Occipital lobe (tissue), 2 donors: Measurements from ENCODE around the gene LIG3. TPM values are rescaled to one million over a fixed set of nuclear protein-coding genes. Genes with fewer than 3 reads are reported as not detected.
"Not testable (repeated sequence)": the region's sequence is repeated elsewhere in the genome, so short reads cannot be mapped to it uniquely, and the experiment has no call there.

Experiments used
- DNase-seq: peaks from one replicate; lab custom pipeline; 2025; lab: John Stamatoyannopoulos, UW
- total RNA-seq: library from RNA; depleted of rRNA; stranded (reverse); fragments of >200 nt; gene quantifications from one replicate; pipeline ENCODE4 v1.2.3, GENCODE V29; 2014

LIG3 gene
- total RNA-seq, 1 donor from 2014 or later = 20.6 TPM

DNA sequence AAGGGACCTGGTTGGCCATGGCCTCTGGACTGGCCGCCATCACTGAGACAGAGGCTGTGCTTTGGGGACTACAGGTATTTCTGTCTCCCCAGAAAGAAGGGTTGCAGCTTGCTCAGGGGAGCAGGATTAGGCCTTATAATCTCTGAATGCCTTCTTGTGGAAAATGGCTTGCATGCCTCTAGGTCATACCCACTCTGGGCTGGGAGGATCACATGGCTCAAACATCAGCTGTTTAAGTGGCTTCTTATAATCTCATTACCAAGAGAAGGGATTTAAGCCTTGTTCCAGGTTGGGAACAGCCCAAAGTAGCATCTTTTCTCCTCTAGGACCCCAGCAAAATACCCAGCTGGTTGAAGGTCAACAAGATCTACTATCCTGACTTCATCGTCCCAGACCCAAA, 19.1 kb downstream of the LIG3 start:
- no peak for DNase-seq

DNA sequence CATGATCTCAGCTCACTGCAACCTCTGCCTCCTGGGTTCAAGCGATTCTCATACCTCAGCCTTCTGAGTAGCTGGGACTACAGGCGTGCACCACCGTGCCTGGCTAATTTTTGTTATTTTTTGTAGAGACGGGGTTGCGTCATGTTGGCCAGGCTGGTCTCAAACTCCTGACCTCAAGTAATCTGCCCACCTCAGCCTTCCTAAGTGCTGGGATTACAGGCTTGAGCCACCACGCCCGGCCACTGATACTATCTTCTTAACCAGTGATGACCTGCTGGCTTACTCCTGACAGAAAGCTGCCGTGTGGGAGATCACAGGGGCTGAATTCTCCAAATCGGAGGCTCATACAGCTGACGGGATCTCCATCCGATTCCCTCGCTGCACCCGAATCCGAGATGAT, 20.7 kb downstream of the LIG3 start:
- not testable (repeated sequence) for DNase-seq

DNA sequence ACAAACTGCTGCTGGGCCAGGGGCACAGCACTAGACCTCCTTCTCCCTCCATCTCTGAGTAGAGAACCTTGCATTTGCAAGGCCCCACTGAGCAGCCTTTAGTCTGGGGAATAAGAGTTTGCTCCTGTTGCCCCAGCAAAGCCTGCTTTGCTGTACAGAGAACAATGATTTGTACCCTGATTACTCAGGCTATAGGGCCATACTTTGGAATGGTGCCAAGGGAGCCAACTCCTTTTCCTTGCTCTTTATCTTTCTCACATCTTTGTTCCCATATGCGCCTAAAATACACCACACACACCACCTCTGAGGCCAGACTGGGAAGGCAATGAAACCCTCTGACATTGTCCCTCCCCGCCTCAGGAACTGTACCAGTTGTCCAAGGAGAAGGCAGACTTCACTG, 21.2 kb downstream of the LIG3 start:
- no peak for DNase-seq

DNA sequence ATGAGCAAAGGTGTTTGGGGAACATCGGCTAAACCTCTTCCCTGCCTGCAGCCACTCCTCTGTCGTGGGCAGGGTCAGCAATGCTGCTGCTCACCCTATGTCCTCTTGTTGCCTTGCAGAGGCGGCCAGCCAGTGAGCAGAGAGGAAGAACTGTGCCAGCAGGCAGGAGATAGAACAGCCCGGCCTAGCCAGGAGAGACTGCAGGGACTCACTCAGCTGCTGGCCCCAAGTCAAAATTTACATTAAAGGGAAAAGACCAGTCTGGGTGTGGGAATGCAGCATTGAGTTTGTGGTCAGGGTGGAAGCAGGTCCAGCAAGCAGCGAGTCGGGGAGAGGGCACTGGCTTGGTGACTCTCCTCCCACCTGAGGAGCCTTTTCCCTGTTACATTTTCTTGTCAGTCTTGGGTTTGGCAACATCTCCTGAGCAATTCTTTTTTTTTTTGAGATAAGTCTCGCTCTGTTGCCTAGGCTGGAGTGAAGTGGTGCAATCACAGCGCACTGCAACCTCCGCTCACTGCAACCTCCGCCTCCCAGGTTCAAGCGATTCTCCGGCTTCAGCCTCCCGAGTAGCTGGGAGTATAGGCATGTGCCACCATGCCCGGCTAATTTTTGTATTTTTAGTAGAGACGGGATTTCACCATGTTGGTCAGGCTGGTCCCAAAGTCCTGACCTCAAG, 22.7 kb downstream of the LIG3 start:
- no peak for DNase-seq

DNA sequence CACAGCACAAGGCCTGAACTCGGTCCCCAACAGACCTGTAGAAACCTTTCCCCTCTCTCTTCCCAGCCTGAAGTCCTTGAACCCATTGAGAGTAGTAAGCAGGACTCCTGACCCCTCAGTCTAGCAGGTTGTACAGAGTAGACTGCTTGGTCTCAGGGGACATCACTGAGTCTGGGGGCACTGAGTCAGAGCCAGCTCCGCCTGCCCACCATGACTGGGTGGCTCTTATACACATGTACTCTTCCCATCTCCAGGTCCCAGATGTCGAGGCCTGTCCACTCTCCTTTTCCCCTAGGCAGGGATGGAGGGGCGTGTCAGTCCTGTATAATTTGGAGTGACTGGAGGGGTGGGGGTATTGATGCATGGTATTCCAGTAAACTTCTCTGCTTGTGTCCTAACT, 23.5 kb downstream of the LIG3 start:
- DNase-seq = no peak

DNA sequence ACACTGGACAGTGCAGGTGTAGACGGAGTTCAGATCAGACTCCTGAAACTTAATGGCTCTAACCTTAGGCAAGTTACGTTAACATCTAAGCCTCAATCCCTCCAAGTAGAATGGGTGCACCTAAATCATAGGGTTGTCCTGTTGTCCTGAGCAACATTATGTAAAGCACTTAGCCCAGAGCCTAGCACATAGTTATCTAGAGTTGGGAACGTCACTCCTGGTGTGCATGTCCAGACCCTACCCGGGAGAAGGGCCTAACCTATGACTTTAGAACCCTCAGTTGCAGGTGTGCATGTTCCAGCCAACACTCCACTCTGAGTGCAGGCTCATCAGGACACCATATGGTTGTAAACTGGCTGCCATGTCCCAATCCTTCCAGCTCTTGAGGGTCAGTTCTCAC, 26.0 kb downstream of the LIG3 start:
- DNase-seq = no peak

DNA sequence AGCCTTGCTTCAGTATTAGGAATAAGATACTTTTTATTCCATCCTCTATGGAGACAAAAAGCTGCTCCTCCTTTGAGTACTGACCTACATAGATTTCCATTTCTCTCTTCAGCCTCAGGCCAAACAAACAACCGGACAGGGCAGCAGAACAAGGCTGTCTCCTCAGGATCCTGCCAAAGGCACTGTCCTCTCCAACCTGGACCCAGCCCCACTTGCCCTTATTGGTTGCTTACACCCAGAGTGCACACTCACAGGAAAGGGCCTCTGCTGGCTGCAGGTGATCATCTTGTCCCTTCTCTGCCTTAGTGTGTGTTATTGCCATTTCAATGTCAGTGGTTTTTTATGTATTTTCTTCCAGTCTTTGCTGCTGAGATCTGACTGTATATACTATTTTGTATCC, 26.6 kb downstream of the LIG3 start:
- no peak for DNase-seq

DNA sequence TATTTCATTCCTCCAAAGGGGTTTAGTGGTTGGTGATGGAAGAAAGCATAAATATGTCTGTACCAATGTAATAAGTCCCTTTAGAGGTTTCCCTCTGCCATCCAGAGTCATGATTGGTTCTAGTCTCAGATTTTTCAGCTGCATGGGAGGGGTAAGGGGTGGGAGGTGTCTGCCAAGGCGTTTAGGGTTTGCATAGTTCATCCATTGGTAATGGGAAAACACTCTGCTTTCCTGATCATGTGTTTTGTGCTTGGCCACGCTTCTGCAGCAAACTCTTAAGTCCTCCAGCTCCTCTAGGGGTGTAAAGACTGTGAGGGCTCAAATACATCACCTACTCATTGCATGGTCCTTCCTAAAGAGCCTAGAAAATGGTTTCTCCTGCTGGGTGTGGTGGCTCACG, 29.8 kb downstream of the LIG3 start:
- DNase-seq = no peak

DNA sequence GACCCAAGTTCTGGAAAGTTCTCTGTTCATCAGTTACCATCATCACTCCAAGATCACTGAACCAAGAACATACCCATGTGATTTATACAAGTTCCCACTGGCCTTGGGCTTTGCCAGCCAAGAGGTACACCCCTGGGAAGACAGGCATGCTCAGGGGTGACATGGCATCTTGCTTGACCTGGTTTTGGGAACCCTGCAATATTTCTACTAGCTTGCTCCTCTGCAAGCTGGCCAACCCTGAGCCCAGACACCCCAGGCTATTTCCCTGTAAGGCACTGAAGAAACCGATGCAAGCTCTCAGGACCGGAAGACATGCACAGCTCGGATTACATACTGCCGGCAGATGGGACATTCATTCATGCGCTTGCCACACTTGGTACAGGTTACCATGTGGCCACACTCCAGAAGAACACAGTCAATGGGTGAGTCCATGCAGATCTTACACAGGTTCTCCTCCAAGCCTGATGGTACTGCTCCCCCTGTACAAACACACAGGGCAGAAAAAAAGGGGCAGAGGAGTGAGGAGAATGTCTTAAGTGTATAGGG, 31.4 kb downstream of the LIG3 start:
- no peak for DNase-seq

DNA sequence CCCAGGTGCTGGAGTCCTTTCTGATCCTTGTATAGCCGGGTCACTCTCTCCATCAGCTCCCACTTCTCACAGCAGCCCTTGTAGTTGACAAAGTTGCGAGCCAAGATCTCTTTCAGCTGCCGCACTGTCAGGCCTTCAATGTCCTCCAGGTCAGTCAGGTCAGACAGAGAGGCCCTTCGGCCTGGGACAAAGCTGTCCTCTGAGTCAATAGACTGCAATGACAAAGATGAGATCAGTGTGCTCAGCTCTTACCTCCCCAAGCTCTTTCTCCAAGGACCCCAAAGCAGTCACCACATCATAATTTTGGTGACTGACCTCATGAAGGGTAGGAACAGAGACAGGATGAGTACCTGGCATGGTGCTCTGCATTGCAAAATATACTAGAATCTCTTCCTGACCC, 36.1 kb downstream of the LIG3 start:
- DNase-seq = no peak

DNA sequence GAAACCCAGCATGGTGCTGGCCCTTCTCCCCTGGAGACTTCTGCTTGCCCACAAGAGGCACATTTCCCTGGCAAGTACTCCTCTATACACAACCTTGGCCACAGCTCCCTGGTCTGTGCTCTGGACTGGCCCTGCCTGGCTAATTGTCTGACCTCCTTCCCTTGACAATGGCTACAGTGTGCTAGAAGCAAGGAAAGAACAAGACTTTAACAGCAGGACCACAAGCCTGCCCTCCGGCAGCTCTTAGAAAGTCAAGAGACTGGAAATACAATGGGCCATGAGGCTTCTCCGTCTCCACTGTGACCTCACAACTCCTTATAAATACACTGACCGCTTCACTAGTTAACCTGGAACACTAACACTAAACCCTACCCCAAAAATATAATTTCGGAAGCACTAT, 36.7 kb downstream of the LIG3 start:
- no peak for DNase-seq

DNA sequence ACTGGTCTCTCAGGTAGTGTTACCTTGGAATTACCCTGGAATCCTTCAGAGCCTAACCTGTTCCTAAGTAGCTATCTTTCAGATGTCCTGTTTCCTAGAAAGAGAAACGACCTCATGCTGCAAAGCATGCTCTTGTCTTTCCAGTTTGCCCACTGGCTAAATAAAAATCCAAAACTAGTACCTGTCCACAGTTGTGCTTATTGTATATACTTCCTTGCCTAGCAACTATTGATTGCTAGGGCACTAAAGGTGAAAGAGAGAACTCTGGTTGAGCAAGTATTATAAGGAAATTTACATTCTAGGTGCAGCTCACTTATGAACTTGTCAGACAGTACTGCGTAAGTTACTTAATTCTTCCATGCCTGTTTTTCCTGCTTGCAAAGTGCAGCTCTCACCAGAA, 38.5 kb downstream of the LIG3 start:
- DNase-seq = no peak

DNA sequence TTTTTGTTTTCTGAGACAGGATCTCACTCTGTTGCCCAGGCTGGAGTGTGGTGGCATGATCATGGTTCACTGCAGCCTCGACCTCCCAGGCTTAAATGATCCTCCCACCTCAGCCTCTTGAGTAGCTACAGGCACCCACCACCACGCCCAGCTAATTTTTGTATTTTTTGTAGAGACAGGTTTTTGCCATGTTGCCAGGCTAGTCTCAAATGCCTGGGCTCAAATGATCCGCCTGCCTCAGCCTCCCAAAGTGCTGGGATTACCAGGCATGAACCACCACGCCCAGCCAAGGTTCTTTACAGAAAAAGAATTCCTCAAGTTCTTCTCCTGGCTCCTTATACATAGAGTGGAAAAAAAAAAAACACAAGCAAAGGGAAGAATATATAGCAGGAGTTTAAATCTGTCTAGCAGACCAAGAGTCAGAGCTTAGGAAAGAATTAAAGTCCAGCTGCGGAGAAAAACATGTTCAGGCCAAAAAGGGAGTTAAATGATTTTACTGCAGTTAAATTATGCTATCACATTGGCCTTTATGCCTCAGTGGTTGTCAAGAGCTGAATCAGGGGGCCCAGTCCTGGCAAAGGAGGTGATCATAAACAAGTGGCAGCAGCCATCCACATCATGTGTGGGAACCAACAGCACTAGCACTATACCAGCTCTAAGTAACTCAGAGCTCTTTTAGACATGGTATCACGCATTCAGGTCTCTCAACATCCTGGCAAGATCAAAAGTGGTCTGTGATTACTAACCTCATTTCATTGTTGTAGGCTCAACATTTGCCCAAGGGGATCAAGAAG, 39.3 kb downstream of the LIG3 start:
- DNase-seq = no peak

DNA sequence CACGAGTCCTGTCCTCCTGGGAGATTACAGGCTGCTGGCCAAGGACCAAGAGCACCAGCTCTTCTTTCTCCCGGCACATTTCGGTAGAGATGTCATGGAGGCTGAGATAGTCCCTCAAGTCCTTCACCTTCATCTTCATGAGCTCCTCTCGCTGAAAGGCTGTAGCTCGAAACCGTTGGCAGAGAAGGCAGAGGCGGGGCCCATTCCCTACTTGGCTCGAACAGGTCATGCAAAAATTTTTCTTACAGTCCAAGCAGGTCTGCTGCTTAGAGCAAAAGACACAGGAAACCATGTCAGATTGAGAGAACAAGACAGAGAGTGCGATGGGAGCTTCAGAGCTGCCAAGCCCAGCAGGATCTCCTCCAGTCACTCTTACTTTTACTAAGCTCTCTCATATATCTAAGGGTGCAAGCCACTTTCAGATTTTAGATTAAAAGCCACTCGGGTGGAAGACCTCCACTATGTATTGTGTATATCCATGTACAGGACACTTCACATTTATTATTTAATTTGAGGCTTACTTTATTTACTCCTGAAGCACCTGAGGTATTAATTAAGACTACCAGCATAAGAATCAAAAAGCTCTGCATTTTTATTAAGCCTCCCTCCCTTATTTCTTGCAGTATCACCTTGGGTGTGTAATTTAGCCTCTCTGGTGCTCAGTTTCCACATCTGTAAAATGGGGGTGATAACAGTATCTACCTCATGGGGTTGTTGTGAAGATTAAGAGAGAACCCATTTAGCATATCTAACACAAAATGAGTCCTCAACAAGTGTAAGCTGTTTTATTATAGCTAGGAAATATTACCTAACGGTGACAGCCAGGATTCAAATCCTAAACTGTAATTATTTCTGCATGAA, 41.4 kb downstream of the LIG3 start:
- DNase-seq = no peak

DNA sequence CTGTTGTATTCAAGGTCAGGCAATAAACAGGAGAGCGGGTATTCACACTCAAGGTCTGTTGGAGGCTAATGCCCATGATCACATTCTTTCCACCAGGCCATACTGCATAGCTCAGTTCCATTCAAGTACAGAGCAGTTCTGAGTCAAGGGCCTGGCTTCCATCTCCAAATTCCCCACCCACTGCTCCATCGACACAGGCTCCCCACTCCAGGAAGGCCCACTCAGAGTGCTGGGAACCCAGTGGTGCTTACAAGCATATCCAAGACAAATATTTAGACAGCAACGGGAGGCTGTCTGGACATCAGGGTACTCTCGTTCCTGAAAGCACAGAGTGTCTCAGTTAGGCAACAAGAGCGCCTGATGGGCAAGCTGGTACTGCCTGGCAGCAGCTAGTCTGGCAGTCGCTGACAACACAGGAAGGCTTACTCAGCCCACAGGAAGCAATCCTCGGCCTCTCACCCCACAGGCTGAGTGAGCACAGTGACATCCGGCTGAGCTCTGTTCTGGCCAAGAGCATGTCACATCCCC, 42.3 kb downstream of the LIG3 start:
- peak; percentile 88 for DNase-seq

DNA sequence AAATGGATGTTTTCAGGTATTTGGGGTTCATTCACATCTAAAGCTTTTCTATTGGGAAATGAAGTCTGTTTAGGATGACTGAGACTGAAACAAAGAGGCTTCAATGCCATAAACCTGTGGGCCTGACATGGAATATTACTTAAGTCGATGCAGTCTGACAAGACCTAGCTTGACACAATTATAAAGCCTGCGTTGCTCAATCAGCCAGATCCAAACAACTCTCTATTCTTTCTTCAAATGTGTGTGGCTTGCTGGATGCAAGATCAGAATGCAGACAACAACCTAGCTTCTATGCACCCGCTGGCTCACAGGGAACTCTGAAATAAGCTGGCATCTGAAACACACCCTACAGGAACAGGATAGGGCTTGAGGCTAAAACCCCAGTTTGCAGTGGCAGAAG, 43.2 kb downstream of the LIG3 start:
- DNase-seq = no peak

DNA sequence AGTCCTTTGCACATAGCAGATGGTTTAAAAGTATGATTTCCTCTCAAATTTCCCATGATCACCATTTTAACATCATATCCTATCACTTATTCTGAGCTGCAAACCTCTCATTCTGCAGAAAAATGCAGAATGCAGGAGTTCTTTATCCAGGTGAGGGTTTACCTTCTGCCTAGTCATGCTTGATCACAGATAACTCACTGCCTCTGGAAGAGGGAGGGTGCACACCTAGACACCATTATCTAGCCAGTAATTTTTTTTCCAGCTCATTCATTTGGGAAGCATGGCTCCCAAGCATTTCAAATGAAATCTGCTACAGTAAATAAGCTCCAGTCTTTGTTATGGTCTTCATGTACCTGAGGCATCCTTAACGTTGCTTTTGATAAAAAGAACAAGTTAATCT, 45.2 kb downstream of the LIG3 start:
- DNase-seq = no peak

DNA sequence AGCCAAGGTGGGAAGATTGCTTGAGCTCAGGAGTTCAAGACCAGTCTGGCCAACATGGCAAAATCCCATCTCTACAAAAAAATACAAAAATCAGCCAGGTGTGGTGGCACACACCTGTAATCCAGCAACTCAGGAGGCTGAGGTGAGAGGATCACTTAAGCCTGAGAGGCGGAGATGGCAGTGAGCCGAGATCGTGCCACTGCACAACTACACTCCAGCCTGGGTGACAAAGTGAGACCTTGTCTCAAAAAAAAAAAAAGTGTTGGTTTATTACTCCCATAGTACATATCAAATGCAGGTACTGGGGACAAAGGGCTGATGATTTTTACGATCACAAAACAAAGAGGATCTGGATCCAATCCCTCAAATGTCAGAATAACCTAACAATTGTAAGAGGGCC, 47.8 kb downstream of the LIG3 start:
- not testable (repeated sequence) for DNase-seq

DNA sequence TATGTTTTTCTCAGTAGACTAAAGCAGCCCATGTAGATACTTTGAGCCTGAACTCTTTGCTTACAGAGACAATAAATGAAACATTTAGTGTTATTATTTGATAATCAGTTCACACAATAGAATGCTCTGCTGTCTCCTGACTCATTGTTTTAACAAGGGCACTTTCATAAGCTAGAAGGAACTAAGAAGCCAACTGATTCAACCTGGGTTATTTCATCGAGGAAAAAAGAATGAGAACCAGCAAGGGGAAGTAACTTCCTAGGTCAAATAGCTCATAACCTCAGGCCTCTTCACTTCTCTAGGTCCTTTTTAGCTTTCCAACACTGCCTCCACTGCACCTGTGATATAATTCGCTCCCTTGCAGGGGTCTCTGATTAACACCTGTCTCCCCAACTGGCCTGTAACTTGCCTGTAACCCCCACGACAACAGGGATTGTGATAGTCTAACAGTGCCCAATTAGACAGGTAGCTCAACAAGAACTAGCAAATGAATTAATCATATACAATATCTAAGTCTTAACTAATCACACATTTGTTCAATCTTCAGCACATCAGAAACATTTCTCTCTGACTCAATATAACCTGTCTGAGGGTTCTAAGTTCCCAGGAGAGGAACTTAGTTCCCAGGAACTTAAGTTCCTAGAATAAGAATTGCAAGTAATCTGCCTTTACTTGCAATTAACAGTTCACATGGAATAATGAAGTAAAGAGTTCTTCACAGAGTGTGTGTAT, 48.4 kb downstream of the LIG3 start:
- DNase-seq = no peak

DNA sequence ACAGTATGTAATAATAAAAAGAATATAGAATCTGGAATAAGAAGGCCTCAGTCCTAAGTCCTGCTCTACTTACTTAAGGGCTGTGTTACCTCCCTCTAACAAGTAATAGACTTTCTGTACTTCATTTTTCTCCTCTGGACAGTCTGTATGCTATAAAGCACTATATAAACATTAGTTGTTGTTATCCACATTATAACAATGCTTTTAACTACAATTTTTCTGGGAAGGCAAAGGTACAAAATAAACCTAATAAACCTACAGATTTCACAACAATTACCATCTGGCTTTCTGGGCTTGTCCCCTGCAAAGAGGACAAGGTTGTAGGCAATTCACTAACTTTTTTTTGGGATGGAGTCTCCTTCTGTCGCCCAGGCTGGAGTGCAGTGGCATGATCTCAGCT, 50.5 kb downstream of the LIG3 start:
- DNase-seq = no peak

DNA sequence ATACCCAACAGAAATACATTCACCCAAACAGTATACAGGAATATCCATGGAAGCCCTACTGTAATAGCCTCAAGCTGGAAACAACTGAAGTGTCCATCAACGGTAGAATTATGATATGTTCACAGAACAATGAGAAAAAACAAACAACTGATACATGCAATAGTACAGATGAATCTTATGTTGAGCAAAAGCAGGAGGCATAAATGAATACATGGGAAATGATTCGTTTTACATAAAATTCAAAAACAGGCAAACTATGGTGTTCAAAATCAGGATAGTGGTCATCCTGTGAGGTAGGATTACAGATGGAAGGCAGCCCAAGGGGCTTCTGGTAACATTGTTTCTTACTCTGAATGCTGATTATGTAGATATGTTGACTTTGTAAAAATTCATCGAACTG, 58.1 kb downstream of the LIG3 start:
- no peak for DNase-seq
